Measurements from ENCODE around the gene CHRM5. TPM values are rescaled to one million over a fixed set of nuclear protein-coding genes. Genes with fewer than 3 reads are reported as not detected.

CHRM5 gene
- total RNA-seq, 1 experiment from 2014 or later, result not detected

DNA sequence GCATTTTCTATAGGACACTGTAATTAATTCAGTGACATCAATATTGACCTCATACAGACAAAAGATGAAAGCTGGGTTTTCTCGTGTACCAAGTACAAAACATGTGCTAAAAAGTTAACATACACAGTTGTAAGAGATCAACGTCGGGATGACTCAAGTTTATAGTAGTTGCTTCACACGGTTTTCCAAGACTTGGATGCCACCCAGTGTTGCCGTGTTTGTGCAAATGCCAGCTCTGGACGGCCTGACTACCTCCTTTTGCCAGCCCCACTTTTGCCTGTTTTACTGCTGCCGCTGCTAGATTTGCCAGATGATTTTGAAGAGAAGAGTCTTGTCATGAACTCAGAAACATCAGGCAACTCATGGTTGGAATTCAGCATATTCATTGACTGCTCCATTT lies 115.8 kb downstream of the CHRM5 start:
- ChIA-PET CTCF (no interaction called here), RAD21 (ENCODE audit: low non-redundant PET in 1 of 2, low total read pairs in 2 of 2, uncharacterized antibody in 2 of 2, unreplicated experiment in 2 of 2) (no interaction called here), POLR2A (no interaction called here)
- Histone ChIP-seq H3K9me3 (ENCODE audit: control insufficient read depth in 1 of 2, insufficient read depth in 1 of 2, low read depth in 1 of 2, low read length in 2 of 2) (no peaks in the 10 kb centered on the region), H3K4me3 (replicated peaks in 1 of 2; ENCODE audit: low read depth in 1 of 2, low read length in 2 of 2) (no peak overlapping the region), H3K9me2 (ENCODE audit: insufficient read depth) (no peaks in the 10 kb centered on the region), H3K4me1 (ENCODE audit: control insufficient read depth in 1 of 2, insufficient read depth in 2 of 2, low read length in 2 of 2) (no peaks in the 10 kb centered on the region), H2AFZ (ENCODE audit: low read depth, low read length, poor library complexity, severe bottlenecking) (no peak overlapping the region), H3K27ac (ENCODE audit: low read depth, low read length) (no peak overlapping the region), H3K79me2 (ENCODE audit: insufficient read depth, low read length) (peaks cover 4% of the 10 kb centered on the region; the same call in 1 of the 2 replicates), H3K4me2 (ENCODE audit: low read length) (no peak overlapping the region), H3K27me3 (ENCODE audit: insufficient read depth, low read length) (no peaks in the 10 kb centered on the region), H3K36me3 (ENCODE audit: control insufficient read depth in 1 of 2, insufficient read depth in 2 of 2, low read length in 2 of 2) (peaks cover 8% of the 10 kb centered on the region in 2 experiments; a peak in 1 of 4 replicates), H3K9ac (ENCODE audit: low read length) (no peak overlapping the region), H4K20me1 (ENCODE audit: insufficient read depth) (no peaks in the 10 kb centered on the region)
- no peak for DNase-seq (ENCODE audit: low read depth, low spot score)
- TF ChIP-seq ATF3 (IDR thresholded peaks at IDR 0.05), result no peak
- TF ChIP-seq CEBPB (IDR thresholded peaks at IDR 0.05; ENCODE audit: low read depth), result no peak
- TF ChIP-seq REST (IDR thresholded peaks at IDR 0.05; ENCODE audit: low read depth), result no peak
- no peak for TF ChIP-seq SRF (IDR thresholded peaks at IDR 0.05; ENCODE audit: low read depth)
- no peak for TF ChIP-seq TCF7L2 (IDR thresholded peaks at IDR 0.05; ENCODE audit: borderline replicate concordance, extremely low read depth, insufficient read depth, insufficient read length)
- TF ChIP-seq CTCF (IDR thresholded peaks at IDR 0.05 in 2 of 3, conservative IDR thresholded peaks at IDR 0.05 in 1 of 3; ENCODE audit: borderline replicate concordance in 1 of 3, insufficient read depth in 1 of 3, low read depth in 2 of 3, low read length in 2 of 3), result no peak
- TF ChIP-seq RAD21 (IDR thresholded peaks at IDR 0.05; ENCODE audit: low read depth), result no peak
- no peak for TF ChIP-seq FOSL1 (IDR thresholded peaks at IDR 0.05; ENCODE audit: low read depth)
- intact Hi-C loops (cut with micrococcal nuclease), result no loop called here
- ATAC-seq, result no peak
- no TSS peak for BruUV-seq (replicated peaks)
